GM12801 (cell line): ENCODE results near the gene HOXD8.

Source experiments
- TF ChIP-seq, protein P1 (sequence below): IDR thresholded peaks from one replicate; pipeline ENCODE4 v1.5.1; 2011; ENCODE audit warnings: control low read depth; ENCODE audit not compliant: insufficient read length; ENCODE audit errors: extremely low read depth

Gene HOXD8

GRCh38 chr2:176098366-176099158 is 30.9 kb upstream of the HOXD8 start:
- TF ChIP-seq, protein P1, sequence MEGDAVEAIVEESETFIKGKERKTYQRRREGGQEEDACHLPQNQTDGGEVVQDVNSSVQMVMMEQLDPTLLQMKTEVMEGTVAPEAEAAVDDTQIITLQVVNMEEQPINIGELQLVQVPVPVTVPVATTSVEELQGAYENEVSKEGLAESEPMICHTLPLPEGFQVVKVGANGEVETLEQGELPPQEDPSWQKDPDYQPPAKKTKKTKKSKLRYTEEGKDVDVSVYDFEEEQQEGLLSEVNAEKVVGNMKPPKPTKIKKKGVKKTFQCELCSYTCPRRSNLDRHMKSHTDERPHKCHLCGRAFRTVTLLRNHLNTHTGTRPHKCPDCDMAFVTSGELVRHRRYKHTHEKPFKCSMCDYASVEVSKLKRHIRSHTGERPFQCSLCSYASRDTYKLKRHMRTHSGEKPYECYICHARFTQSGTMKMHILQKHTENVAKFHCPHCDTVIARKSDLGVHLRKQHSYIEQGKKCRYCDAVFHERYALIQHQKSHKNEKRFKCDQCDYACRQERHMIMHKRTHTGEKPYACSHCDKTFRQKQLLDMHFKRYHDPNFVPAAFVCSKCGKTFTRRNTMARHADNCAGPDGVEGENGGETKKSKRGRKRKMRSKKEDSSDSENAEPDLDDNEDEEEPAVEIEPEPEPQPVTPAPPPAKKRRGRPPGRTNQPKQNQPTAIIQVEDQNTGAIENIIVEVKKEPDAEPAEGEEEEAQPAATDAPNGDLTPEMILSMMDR: no peak

DNA sequence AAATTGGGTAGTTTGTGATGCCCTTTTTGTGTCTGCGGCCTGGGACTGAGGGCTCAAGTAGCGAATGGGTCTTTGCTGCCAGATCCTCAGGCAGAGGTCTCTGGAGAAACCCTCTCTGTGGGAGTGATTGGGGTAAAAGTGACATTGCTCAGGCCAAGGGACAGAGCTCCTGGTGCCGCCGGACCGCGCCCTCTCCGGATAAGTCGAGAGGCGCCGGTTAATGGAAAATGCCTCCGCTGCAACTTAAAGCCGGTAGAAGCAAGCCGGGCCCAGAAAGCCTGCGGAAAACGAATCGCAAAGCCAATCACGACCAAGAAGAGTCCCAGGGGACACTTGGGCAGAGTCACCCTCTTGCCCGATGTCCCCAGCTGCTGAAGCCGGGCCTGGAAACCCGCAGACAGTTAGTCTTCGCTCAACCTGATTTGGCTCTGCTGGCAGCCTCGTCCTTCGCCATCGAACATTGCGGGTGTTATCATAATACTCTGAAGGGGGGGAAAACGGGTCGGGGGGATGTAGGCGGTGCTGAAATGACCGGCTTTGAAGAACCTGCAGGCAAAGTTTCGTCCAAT is 30.3 kb upstream of the HOXD8 start:
- TF ChIP-seq, protein P1: no peak

DNA sequence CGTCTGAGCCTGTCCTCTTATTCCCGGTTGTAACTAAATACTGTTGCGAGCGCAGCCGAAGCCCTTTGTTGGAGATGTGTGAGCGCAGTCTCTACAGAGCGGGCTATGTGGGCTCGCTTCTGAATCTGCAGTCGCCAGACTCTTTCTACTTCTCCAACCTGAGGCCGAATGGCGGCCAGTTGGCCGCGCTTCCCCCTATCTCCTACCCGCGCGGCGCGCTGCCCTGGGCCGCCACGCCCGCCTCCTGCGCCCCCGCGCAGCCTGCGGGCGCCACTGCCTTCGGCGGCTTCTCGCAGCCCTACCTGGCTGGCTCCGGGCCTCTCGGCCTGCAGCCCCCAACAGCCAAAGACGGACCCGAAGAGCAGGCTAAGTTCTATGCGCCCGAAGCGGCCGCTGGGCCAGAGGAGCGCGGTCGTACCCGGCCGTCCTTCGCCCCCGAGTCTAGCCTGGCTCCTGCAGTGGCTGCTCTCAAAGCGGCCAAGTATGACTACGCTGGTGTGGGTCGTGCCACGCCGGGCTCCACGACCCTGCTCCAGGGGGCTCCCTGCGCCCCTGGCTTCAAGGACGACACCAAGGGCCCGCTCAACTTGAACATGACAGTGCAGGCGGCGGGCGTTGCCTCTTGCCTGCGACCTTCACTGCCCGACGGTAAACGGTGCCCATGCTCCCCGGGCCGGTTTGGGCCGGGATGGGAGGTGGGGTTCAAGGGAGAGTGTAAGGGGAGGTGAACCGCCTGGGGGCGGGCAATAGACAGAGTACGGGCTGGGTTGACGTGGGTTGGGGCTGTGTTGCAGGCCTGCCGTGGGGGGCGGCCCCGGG is 29.6 kb upstream of the HOXD8 start, which contains the start of gene HOXD12:
TSS of gene HOXD12 (plus strand) at position 68 of the 819 bp plus-strand sequence. CDS start at position 75, 7 bp downstream.
- TF ChIP-seq, protein P1: no peak

GRCh38 chr2:176100547-176101140 is 28.9 kb upstream of the HOXD8 start:
- TF ChIP-seq, protein P1: no peak

GRCh38 chr2:176101216-176101830 is 28.2 kb upstream of the HOXD8 start:
- TF ChIP-seq, protein P1: no peak

GRCh38 chr2:176101842-176102241 is 27.7 kb upstream of the HOXD8 start:
- TF ChIP-seq, protein P1: no peak
